Frontal cortex (tissue), 4 donors: ENCODE measurements around the gene ADAMTS8. TPM values are rescaled to one million over a fixed set of nuclear protein-coding genes. Genes with fewer than 3 reads are reported as not detected.

Source experiments
- DNase-seq, 2 donors: peaks; one replicate each; pipeline ENCODE4 v3.0.0; 2012; ENCODE audit warnings: low spot score in 2 of 2
- FAIRE-seq: peaks from 2 replicates; lab custom pipeline; 2012; peaks lifted over from hg19 to GRCh38; lab: Jason Lieb, UNC
- total RNA-seq: library from RNA; depleted of rRNA; stranded (reverse); fragments of >200 nt; gene quantifications from one replicate; pipeline ENCODE4 v1.2.3, GENCODE V29; 2014
- donor health status: control.
- donor health status: control.
- donor health status: control.

The ADAMTS8 gene
- total RNA-seq, 1 donor from 2014 or later: 2.4 TPM

- DNase-seq (no peak), FAIRE-seq (no peak)
These were observed 57.4 kb downstream of the ADAMTS8 start for GRCh38 chr11:130370845-130371590.

DNA sequence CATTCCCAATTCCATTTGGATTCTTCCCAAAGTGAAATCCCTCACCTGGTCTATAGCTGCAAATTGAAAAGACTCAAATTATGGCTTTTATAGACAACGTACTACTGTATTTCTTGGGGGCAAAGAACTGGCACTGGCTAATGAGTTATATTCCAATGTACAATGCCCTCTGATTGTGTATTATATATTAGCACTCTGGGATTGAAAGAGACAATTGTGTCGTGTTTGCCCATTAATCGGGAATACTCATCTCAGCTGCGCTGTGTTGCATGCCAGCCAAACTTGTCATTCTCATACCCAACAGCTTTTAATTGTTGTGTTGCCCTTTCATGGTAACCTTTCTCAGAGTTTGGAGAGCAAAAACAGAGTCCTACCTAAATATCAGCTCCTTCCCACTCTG, 58.7 kb downstream of the ADAMTS8 start:
- FAIRE-seq: peak; percentile 60
- DNase-seq: peak in 1 of 2 donors; percentile 31

DNA sequence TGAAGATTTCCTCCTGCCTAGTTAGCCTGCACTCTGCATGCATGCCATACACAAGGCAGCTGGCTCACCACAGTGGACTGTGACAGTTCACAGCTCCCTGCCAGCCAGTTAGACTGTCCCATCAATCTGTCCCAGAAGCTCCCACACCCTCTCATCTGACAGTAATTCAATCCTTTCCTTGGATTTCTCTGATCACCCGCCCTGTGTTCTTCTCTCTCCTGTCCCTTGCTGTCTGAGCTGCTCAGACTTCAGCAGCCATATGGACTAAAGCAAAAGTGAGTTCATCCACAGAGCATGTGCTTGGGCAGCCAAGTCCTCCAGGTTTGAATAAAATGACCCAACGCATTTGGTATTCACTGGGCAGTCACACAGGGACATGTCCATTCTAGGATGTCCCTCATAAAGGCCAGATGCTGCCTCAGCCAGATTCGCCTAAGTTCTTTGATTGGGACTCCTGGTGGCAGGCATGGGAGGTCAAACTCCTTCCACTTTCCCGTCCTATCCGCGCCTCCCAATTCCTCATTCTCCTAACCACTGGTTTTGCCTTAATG, 59.2 kb downstream of the ADAMTS8 start:
- peak in 1 of 2 donors; percentile 24 for DNase-seq
- no peak for FAIRE-seq

GRCh38 chr11:130359419-130359818, 69.0 kb downstream of the ADAMTS8 start:
- FAIRE-seq (no peak), DNase-seq (no peak)

DNA sequence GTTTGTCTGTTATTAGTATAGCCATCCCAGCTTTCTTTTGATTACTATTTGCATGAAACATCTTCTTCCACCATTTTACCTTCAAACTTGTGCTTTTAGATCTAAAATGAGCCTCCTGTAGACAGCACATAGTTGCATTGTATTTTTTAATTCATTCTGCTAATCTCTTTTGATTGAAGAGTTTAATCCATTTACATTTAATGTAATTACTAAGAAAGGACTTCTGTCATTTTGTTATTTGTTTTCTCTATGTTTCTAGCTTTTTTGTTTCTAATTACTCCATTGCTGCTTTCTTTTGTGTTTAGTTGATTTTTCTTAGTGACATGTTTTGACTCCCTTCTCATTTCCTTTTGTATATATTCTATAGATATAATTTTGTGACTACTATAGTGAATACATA, 70.0 kb downstream of the ADAMTS8 start:
- FAIRE-seq: peak; percentile 17

More for the DNA sequence above, 70.0 kb downstream of the ADAMTS8 start:
- no peak for DNase-seq

Other genes with a start within 250 kb of the ADAMTS8 start
- gene ZBTB44, start 113.7 kb downstream of the ADAMTS8 start, total RNA-seq: 165 TPM
- 2.4 TPM for gene ADAMTS15, start 20.0 kb upstream of the ADAMTS8 start, total RNA-seq